Omental fat pad (tissue), 4 donors: ENCODE data around the gene SEC22A. TPM values are rescaled to one million over a fixed set of nuclear protein-coding genes. Genes with fewer than 3 reads are reported as not detected.

ENCODE experiments used
- ATAC-seq: fragments of 150-250 bp; one replicate; pipeline ENCODE4 v1.9.1; 2016; ENCODE audit warnings: mild to moderate bottlenecking, moderate library complexity; ENCODE audit not compliant: low FRiP score
- DNase-seq: peaks from one replicate; pipeline ENCODE4 v3.0.0-alpha.2; 2019; ENCODE audit warnings: low spot score
- total RNA-seq, 4 donors: library from RNA; depleted of rRNA; stranded (reverse); fragments of >200 nt; gene quantifications; one replicate each; pipeline ENCODE4 v1.1.0, GENCODE V29; 2016
- TF ChIP-seq, protein P1 (sequence below), 3 donors: fragments of 450-650 bp; IDR thresholded peaks; one replicate each; pipeline ENCODE4 v1.5.1; 2016 to 2017; ENCODE audit warnings: antibody characterized with exemption in 3 of 3, mild to moderate bottlenecking in 3 of 3, moderate library complexity in 2 of 3

The SEC22A gene
- total RNA-seq, 4 donors from 2014 or later: 18.4 to 33.7 (median 31.1) TPM

- no peak for ATAC-seq
- no peak for DNase-seq
- TF ChIP-seq, protein P1, sequence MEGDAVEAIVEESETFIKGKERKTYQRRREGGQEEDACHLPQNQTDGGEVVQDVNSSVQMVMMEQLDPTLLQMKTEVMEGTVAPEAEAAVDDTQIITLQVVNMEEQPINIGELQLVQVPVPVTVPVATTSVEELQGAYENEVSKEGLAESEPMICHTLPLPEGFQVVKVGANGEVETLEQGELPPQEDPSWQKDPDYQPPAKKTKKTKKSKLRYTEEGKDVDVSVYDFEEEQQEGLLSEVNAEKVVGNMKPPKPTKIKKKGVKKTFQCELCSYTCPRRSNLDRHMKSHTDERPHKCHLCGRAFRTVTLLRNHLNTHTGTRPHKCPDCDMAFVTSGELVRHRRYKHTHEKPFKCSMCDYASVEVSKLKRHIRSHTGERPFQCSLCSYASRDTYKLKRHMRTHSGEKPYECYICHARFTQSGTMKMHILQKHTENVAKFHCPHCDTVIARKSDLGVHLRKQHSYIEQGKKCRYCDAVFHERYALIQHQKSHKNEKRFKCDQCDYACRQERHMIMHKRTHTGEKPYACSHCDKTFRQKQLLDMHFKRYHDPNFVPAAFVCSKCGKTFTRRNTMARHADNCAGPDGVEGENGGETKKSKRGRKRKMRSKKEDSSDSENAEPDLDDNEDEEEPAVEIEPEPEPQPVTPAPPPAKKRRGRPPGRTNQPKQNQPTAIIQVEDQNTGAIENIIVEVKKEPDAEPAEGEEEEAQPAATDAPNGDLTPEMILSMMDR (IDR thresholded peaks at IDR 0.05): no peak
These were observed 73.9 kb downstream of the SEC22A start for GRCh38 chr3:123275691-123276090.

DNA sequence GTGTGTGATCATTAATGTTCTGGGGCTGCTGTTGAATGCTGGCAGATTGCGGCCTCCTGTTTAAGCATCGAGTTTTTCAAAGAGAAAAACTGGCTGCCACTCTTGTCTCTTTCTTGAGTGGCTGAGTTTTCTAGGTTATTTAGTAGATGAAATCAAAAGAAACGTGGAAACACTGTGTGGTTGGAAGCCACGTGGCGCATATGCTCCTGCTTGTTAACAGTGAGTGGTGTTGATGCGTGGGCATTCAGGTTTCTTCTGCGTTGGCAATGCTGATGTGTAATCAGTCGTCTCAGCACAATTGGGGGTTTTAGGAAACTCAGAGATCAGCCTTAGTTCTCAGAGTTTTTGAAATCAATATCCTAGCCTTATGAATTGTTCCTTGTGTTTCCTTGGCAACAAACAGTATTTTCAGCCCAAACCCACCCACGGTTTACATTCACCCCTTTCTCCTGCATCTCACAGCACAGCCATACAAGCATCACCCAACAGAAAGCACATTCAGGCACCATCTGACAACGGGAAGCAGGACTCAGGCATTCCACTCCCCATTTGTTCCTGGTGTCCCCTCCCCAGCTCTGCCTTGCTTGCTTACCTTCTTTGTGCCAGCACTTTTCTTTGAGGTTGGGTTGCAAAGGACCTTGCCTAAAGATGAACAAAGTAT is 74.7 kb downstream of the SEC22A start:
- TF ChIP-seq, protein P1 (IDR thresholded peaks at IDR 0.05): no peak
- ATAC-seq (no peak), DNase-seq (no peak)

- ATAC-seq: no peak
- TF ChIP-seq, protein P1 (IDR thresholded peaks at IDR 0.05): no peak
- DNase-seq: no peak
These were observed 75.4 kb downstream of the SEC22A start for GRCh38 chr3:123277106-123277505.

DNA sequence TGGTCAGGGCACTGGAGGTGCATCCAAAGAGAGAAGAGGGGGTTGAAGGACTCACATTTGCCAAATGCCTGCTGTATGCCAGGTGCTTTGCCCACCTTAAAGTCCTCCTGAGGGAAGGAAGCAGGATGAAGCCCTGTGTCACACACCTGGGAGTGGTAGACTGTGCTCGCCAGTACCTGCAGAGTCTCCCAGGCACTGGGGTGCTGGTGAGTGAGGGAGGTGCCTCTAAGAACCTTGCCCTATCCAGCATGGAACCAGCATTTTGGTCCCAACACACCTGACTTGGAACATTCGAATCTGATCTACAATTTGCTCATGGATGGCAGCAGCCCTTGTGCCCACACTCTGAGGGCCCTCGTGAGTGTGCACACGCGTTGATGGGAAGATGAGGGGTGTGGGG is 76.7 kb downstream of the SEC22A start:
- no peak for DNase-seq
- ATAC-seq: no peak
- TF ChIP-seq, protein P1 (IDR thresholded peaks at IDR 0.05): no peak

DNA sequence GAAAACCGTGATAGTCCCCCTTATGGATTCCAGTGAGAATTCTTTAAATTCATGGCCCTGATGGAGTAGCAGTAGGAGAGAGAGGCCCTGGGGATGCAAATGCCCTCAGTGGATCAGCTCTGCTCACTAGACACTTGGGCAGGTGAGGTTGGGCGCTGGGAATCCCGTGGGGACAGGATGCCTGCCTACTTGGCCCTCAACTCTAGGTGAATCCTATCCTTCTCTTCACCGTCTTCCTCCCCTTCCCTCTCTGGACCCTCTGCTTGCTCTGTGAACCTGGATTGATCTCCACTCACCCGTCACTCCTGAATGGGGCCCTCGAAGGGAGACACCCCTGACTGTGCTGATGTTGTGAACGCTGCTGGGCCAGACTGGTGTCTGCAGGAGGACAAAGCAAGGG is 77.4 kb downstream of the SEC22A start:
- DNase-seq: no peak
- TF ChIP-seq, protein P1 (IDR thresholded peaks at IDR 0.05): no peak

DNA sequence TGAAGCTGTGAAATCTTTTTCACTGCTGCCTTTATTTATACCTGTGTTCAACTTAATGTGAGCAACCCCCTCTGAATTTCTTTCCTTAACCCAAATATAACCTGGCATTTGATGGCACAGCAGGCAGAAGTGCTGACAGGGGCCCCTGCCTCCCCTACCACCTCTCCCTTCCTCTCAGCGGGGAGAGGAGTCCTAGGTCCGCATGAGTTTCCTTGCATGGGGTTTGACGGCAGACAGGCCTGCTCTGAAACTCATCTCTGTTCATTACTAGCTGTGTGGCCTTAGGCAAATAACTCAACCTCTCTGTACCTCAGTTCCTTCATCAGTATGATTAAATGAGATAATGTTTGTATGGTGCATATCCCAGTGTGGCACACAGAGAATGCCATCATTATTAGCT is 79.7 kb downstream of the SEC22A start:
- no peak for DNase-seq
- TF ChIP-seq, protein P1 (IDR thresholded peaks at IDR 0.05): no peak

More for the DNA sequence above, 77.4 kb downstream of the SEC22A start:
- no peak for ATAC-seq

DNA sequence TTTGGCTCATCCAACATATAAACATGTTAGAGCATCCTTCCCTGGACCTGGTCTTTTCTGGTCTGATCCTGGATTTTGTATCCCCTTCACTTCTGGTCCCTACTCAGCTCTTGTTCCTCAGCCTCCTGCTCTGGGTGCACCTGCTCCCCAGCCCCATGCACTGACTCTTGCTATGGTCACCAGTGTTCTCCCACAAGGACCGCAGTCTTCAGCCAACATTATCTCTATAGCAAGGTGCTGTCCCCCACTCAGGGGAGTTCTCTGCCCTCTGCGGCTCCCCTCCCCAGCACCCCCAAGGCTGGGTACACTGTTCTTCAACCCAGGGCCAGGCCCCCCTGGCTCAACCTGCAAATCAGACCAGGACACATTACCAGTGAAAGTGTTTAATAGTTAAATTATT is 80.2 kb downstream of the SEC22A start:
- DNase-seq (no peak), ATAC-seq (no peak)
- TF ChIP-seq, protein P1 (IDR thresholded peaks at IDR 0.05): no peak

More for the DNA sequence above, 79.7 kb downstream of the SEC22A start:
- ATAC-seq: no peak
